Duodenal mucosa (tissue), 2 donors: ENCODE data around the gene KMT2C.

Source experiments
- H3K27ac ChIP-seq: one replicate; pipeline ENCODE4 v1.7.0; 2013; ENCODE audit warnings: low read depth, low read length
- H3K27me3 ChIP-seq, 2 donors: one replicate each; pipeline ENCODE4 v1.7.0; 2013; ENCODE audit warnings: low read length in 2 of 2, control low read depth in 1 of 2; ENCODE audit not compliant: insufficient read depth in 2 of 2, control insufficient read depth in 1 of 2
- H3K36me3 ChIP-seq, 2 donors: one replicate each; pipeline ENCODE4 v1.7.0; 2013; ENCODE audit warnings: low read length in 2 of 2, control low read depth in 1 of 2; ENCODE audit not compliant: insufficient read depth in 2 of 2, control insufficient read depth in 1 of 2
- H3K4me1 ChIP-seq, 2 donors: one replicate each; pipeline ENCODE4 v1.7.0; 2013; ENCODE audit warnings: low read length in 2 of 2, control low read depth in 1 of 2; ENCODE audit not compliant: insufficient read depth in 2 of 2, control insufficient read depth in 1 of 2
- H3K4me3 ChIP-seq, 2 donors: one replicate each; pipeline ENCODE4 v1.7.0; 2013; ENCODE audit warnings: low read length in 2 of 2, low read depth in 1 of 2
- H3K9ac ChIP-seq, 2 donors: one replicate each; pipeline ENCODE4 v1.7.0; 2013; ENCODE audit warnings: low read length in 2 of 2, low read depth in 1 of 2
- H3K9me3 ChIP-seq, 2 donors: one replicate each; pipeline ENCODE4 v1.7.0; 2013; ENCODE audit warnings: low read length in 2 of 2, control low read depth in 1 of 2; ENCODE audit not compliant: control insufficient read depth in 1 of 2

Gene KMT2C

GRCh38 chr7:152158801-152159587, 276.8 kb downstream of the KMT2C start:
- peaks cover 54 to 80% of the 10 kb centered on the region in 2 donors for H3K36me3 ChIP-seq
- peak overlapping the region; percentile 11 for H3K27ac ChIP-seq

GRCh38 chr7:152152267-152152666, 283.5 kb downstream of the KMT2C start:
- H3K36me3 ChIP-seq, result peaks cover 56 to 88% of the 10 kb centered on the region in 2 donors
- no peak overlapping the region for H3K4me3 ChIP-seq
- H3K27ac ChIP-seq, result no peak overlapping the region
- no peak overlapping the region for H3K9ac ChIP-seq
- no peaks in the 10 kb centered on the region for H3K4me1 ChIP-seq
- H3K9me3 ChIP-seq, result no peaks in the 10 kb centered on the region
- no peaks in the 10 kb centered on the region for H3K27me3 ChIP-seq

More at GRCh38 chr7:152158801-152159587, 276.8 kb downstream of the KMT2C start:
- Histone ChIP-seq H3K9me3 (no peaks in the 10 kb centered on the region), H3K9ac (no peak overlapping the region), H3K4me1 (no peaks in the 10 kb centered on the region), H3K4me3 (no peak overlapping the region), H3K27me3 (no peaks in the 10 kb centered on the region)

GRCh38 chr7:152149363-152149762, 286.4 kb downstream of the KMT2C start:
- Histone ChIP-seq H3K9me3 (no peaks in the 10 kb centered on the region), H3K27ac (no peak overlapping the region), H3K27me3 (no peaks in the 10 kb centered on the region), H3K4me3 (no peak overlapping the region), H3K4me1 (peaks cover 0 to 4% of the 10 kb centered on the region in 2 donors), H3K36me3 (peaks cover 60 to 84% of the 10 kb centered on the region in 2 donors), H3K9ac (no peak overlapping the region)

GRCh38 chr7:152148706-152149105, 287.1 kb downstream of the KMT2C start:
- no peaks in the 10 kb centered on the region for H3K9me3 ChIP-seq
- peaks cover 63 to 84% of the 10 kb centered on the region in 2 donors for H3K36me3 ChIP-seq
- no peak overlapping the region for H3K27ac ChIP-seq
- no peak overlapping the region for H3K4me3 ChIP-seq
- H3K9ac ChIP-seq, result no peak overlapping the region
- no peaks in the 10 kb centered on the region for H3K27me3 ChIP-seq
- peaks cover 0 to 4% of the 10 kb centered on the region in 2 donors for H3K4me1 ChIP-seq

- Histone ChIP-seq H3K4me1 (peaks cover 0 to 4% of the 10 kb centered on the region in 2 donors), H3K9ac (no peak overlapping the region), H3K36me3 (peaks cover 48 to 75% of the 10 kb centered on the region in 2 donors), H3K4me3 (no peak overlapping the region), H3K27ac (no peak overlapping the region), H3K27me3 (no peaks in the 10 kb centered on the region), H3K9me3 (no peaks in the 10 kb centered on the region)
Measured at GRCh38 chr7:152145853-152146466, 289.8 kb downstream of the KMT2C start.

- peaks cover 0 to 4% of the 10 kb centered on the region in 2 donors for H3K4me1 ChIP-seq
- H3K9me3 ChIP-seq, result no peaks in the 10 kb centered on the region
- H3K36me3 ChIP-seq, result peaks cover 53 to 79% of the 10 kb centered on the region in 2 donors
- H3K9ac ChIP-seq, result no peak overlapping the region
- H3K27ac ChIP-seq, result no peak overlapping the region
- H3K4me3 ChIP-seq, result no peak overlapping the region
- no peaks in the 10 kb centered on the region for H3K27me3 ChIP-seq
Measured at GRCh38 chr7:152144557-152145245, 291.1 kb downstream of the KMT2C start.

GRCh38 chr7:152142976-152143595, 292.7 kb downstream of the KMT2C start:
- Histone ChIP-seq H3K4me3 (no peak overlapping the region), H3K36me3 (peaks cover 57 to 80% of the 10 kb centered on the region in 2 donors), H3K9me3 (no peaks in the 10 kb centered on the region), H3K27me3 (no peaks in the 10 kb centered on the region), H3K27ac (no peak overlapping the region), H3K4me1 (peaks cover 0 to 4% of the 10 kb centered on the region in 2 donors), H3K9ac (no peak overlapping the region)

- Histone ChIP-seq H3K27ac (no peak overlapping the region), H3K9ac (no peak overlapping the region), H3K4me3 (no peak overlapping the region), H3K27me3 (no peaks in the 10 kb centered on the region), H3K9me3 (no peaks in the 10 kb centered on the region), H3K36me3 (peaks cover 54 to 76% of the 10 kb centered on the region in 2 donors), H3K4me1 (peaks cover 0 to 4% of the 10 kb centered on the region in 2 donors)
Measured at GRCh38 chr7:152140560-152140959, 295.2 kb downstream of the KMT2C start.

- peaks cover 50 to 71% of the 10 kb centered on the region in 2 donors for H3K36me3 ChIP-seq
Measured at GRCh38 chr7:152140067-152140466, 295.7 kb downstream of the KMT2C start.

More at GRCh38 chr7:152140067-152140466, 295.7 kb downstream of the KMT2C start:
- Histone ChIP-seq H3K4me1 (peaks cover 0 to 4% of the 10 kb centered on the region in 2 donors), H3K4me3 (no peak overlapping the region), H3K27ac (no peak overlapping the region), H3K9ac (no peak overlapping the region), H3K27me3 (no peaks in the 10 kb centered on the region), H3K9me3 (no peaks in the 10 kb centered on the region)
